Tibial nerve (tissue), 4 donors: ENCODE data around the gene DMD.

Experiments
- CTCF ChIP-seq, 5 experiments: fragments of 200-600 bp in 3 of 5; fragments of 450-650 bp in 2 of 5; sonication (generic) in 3 of 5; IDR thresholded peaks; one replicate each; pipeline ENCODE4 v1.5.1; 2016 to 2019; ENCODE audit warnings: antibody characterized with exemption in 5 of 5, mild to moderate bottlenecking in 3 of 5, moderate library complexity in 2 of 5
- EP300 ChIP-seq, 2 donors: sonication (generic); formaldehyde crosslinking; IDR thresholded peaks; one replicate each; pipeline ENCODE4 v1.6.1; 2017; ENCODE audit warnings: antibody characterized with exemption in 2 of 2, mild to moderate bottlenecking in 1 of 2
- POLR2A ChIP-seq, 2 donors: fragments of 450-650 bp; IDR thresholded peaks; one replicate each; pipeline ENCODE4 v1.6.1; 2017; ENCODE audit warnings: antibody characterized with exemption in 2 of 2, mild to moderate bottlenecking in 2 of 2, moderate library complexity in 2 of 2

GRCh38 chrX:32741910-32742309, 469.4 kb downstream of the DMD start:
- TF ChIP-seq CTCF (IDR thresholded peaks at IDR 0.05), result no peak
- no peak for TF ChIP-seq POLR2A (IDR thresholded peaks at IDR 0.05)
- no peak for TF ChIP-seq EP300 (IDR thresholded peaks at IDR 0.05)
